HG03457 (cell line): Measurements from ENCODE around the gene SLC35D3.
"Not testable (repeated sequence)": the region's sequence is repeated elsewhere in the genome, so short reads cannot be mapped to it uniquely, and the experiment has no call there.

Experiments
- ATAC-seq: cut with Tn5 transposase; IDR thresholded peaks from one replicate; pipeline ENCODE4 v1.9.1; 2021; ENCODE audit warnings: moderate number of reproducible peaks; ENCODE audit not compliant: unreplicated experiment

The SLC35D3 gene

DNA sequence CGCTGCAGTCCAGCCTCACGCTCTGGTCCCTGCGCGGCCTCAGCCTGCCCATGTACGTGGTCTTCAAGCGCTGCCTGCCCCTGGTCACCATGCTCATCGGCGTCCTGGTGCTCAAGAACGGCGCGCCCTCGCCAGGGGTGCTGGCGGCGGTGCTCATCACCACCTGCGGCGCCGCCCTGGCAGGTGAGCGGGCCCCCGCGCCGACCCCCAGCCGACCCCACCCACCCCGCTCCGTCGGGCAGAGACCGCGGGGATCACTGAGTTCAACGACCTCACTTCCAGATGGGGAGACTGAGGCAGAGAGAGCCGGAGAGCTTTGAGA is 545 bp downstream of the SLC35D3 start:
- no peak for ATAC-seq

DNA sequence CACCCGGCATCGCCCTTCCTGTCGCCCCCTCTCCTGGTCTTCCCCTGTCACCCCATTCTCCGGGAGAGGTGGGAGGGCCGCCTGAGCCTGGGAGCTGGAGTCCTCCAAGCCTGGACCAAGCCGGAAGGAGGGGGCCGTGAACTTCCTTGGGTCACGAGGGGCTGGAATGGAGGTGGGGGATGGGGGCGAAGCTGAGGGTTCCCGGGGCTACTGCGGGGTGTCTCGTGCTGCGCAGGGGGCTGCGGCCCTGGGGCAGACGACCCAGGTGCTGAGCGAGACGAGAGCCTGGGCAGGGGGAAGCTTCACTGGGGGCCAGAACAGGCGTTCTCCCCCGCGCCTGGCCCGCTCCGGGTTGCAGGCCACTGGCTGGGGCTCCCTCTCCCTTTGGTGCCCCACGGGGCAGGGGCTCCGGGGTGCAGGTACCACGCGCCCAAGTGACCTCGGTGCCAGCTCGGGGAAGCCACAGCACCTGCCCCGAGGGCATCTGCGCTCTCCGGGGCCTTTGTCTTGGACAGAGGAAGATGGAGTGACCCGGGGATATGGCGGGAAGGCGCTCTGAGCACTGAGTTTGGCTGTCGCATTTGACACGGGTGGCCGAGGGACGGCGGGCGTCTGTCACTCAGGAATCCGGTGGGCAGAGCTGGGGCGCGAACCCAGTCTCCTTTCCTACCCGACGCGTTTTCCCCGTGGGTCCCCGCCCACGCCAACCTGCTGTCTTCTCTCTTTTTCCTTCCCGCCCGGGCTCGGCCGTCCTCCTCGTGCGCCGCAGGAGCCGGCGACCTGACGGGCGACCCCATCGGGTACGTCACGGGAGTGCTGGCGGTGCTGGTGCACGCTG is 1.2 kb downstream of the SLC35D3 start:
- no peak for ATAC-seq

DNA sequence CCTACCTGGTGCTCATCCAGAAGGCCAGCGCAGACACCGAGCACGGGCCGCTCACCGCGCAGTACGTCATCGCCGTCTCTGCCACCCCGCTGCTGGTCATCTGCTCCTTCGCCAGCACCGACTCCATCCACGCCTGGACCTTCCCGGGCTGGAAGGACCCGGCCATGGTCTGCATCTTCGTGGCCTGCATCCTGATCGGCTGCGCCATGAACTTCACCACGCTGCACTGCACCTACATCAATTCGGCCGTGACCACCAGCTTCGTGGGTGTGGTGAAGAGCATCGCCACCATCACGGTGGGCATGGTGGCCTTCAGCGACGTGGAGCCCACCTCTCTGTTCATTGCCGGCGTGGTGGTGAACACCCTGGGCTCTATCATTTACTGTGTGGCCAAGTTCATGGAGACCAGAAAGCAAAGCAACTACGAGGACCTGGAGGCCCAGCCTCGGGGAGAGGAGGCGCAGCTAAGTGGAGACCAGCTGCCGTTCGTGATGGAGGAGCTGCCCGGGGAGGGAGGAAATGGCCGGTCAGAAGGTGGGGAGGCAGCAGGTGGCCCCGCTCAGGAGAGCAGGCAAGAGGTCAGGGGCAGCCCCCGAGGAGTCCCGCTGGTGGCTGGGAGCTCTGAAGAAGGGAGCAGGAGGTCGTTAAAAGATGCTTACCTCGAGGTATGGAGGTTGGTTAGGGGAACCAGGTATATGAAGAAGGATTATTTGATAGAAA is 2.0 kb downstream of the SLC35D3 start:
- ATAC-seq = no peak

DNA sequence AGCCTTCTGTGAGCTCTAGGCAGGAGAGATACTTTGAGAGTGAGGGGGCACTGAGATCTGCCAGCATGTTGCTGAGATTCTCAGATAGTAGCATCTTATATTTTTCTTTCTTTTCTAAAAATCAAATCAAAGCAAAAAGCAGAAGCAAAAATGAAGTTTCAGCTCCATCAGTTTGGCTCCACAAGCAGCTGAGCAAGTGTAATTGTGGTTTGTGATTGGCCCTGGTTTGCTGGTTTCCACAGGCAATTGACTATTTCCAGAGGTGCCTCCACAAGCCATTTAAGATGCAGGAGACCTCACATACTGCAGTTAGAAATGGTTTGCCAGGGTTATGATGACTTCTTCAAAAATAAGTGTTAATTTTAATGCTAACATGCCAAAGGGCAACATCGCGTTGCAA is 4.3 kb downstream of the SLC35D3 start:
- ATAC-seq = no peak

DNA sequence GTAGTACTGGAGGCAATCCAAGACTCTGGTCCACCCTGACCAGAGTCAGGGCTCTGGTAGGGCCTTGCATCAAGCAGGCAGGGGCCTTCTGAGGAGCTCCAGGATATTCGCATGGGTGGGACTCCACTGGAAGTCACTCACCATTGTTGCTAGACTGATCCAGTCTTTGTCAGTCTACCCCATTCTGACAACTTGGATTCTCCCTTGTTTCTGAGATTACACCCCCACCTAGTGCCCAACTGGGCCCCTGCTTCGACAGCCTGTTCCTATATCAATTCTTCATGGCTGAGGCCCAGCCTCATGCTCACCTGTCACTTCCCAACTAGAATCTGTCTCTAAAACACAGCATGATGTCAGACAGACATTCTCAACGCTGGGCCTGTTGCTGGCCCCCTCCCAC is 5.2 kb downstream of the SLC35D3 start:
- ATAC-seq = no peak

DNA sequence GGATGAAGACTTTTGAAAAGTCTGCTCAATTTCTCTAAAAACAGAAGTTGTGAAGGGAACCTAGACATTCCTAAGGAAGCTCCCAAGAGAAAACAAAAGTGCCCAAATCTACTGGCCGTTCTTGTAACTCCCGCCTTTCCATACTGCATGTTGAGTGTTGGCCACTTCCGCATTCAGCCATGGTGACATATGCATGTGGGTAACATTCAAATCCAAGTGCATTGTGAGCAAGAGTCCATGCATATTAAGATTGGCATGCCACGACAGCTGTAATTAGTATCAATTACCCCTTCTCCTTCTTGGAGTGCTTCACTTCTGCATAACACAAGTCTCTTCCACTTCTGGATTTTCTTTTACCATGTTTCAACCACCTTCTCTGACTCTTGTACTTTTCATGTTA is 8.4 kb downstream of the SLC35D3 start:
- ATAC-seq = no peak

DNA sequence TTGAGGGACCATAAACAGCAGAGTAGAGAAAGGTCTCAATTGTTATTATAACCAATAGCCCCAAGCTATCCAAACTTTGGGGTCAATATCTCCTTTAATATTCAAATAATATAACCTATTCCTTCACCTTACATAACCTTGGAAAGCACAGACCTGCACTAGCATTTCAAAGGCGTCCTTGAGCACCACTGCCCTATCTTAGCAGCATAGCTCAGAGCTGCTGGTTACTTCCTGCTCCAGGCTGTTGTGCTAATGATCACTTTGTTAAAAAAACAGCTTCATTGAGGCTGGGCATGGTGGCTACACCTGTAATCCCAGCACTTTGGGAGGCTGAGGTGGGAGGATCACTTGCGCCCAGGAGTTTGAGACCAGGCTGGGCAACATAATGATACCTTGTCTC is 10.5 kb downstream of the SLC35D3 start:
- no peak for ATAC-seq

DNA sequence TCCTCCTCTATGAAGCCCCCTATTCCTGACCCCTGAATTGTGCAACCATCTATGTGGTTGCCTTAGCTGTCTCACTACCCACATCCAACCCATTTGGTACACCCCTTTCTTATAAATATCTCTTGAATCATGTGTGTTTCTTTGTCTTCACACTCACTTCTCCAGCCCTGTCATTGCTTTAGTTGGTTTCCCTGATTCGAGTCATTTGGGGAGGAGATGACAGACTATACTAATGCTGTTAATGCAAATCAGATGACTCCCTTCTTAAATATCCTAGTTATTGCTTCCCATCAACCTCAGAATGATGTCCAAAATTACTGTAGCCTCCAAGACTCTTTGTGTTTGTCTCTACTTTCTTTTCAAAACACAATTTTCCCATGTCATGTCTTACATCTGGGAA is 23.0 kb downstream of the SLC35D3 start:
- no peak for ATAC-seq

DNA sequence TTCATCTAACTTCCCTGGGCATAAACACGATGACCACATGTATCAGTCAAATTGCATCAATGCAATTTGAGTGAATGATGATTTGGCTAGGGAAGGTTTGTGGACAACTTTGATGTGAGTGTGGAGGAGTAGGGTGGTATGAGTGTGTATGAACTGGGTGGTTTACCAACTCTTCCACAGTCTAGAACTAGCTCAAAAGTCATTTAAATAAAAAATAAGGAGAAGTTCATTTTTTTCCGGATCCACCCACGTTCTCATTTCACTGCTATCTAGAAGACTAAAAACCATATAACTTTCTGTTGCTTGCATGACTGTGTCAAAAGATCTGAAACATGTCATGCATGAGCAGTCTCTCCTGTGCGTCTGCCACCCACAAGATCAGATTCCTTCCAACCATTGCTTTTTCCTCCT is 23.6 kb downstream of the SLC35D3 start:
- no peak for ATAC-seq

DNA sequence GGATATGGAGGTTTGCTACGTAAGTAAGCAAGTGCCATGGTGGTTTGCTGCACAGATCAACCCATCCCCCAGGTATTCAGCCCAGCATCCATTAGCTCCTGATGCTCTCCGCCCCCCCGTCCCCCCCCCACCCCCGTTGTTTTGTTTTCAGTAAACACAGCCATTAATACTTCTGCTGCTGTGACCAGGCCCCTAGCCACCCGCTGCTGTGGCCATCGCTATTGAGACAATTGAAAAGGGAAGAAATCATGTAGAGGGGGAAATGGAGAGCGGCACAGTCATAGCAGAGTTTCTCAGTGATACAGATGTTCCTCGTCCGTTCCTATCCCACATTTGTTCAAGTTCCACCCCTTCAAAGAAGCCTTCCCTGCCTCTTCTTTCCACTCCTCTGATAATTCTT is 24.9 kb downstream of the SLC35D3 start:
- ATAC-seq = no peak

DNA sequence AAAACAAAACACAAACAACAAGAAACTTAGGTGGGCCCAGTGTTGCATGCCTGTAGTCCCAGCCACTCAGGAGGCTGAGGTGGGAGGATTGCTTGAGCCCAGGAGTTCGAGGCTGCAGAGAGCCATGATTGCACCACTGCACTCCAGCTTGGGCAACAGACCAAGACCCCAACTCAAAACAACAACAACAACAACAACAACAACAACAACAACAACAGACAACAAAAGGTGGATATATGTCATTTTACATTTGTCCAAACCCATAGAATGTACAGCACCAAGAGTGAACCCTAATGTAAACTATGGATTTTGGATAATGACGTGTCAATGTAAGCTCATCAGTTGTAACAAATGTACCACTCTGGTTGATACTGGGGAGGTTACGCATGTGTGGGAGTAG is 27.9 kb downstream of the SLC35D3 start:
- not testable (repeated sequence) for ATAC-seq

DNA sequence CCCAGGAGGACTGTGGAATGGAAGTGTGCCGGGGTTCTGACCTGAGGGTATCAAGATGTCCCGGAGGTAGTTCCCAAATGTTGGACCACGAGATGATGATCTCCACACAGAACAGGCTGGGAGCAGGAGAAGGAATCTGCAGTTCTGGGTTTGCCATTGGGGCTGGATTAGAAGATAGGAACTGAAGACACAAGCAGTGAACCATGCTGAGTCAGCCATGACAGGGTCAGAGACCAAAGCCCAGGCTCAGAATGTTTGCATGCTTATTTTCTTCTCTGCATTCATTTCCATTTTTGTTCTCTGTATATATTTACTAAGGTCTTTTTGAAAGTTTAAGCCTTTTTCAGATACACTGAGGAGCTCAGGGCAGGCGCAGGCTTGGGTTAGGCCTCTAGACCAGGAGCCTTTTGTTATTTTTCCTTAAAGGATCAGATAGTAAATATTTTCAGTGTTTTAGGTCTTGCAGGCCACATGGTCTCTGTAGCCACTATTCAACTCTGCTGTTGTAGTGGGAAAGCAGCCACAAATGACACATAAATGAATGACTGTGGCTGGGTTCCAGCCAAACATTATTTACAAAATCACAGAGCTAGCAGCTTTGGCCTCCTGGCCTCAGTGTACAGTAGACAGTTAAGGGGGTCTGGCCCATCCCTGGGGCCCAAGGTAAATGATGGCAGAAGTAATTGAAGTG is 28.5 kb downstream of the SLC35D3 start:
- no peak for ATAC-seq

DNA sequence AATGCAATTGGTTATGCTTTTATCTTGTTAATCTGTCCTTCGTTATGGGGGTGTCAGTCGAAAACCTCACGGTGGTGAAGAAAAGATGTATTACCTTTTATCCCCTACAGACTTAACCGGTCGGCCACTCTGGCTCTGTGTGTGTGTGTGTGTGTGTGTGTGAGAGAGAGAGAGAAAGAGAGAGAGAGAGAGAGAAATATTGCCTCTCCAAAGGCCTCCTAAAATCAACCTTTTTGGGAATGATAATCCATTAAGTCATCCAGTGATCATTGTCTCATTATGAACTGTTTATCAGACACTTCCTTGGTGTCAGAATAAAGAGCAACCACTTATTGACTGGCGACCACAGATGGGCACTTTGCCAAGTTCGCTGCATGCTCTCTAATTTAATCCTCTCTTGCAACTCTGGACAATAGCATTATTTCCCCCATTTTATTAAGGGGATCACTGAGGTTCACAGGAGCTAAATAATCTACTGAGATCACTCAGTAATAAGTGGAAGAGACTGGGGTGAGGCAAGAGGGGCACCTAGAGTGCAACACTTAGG is 30.7 kb downstream of the SLC35D3 start:
- ATAC-seq = no peak

DNA sequence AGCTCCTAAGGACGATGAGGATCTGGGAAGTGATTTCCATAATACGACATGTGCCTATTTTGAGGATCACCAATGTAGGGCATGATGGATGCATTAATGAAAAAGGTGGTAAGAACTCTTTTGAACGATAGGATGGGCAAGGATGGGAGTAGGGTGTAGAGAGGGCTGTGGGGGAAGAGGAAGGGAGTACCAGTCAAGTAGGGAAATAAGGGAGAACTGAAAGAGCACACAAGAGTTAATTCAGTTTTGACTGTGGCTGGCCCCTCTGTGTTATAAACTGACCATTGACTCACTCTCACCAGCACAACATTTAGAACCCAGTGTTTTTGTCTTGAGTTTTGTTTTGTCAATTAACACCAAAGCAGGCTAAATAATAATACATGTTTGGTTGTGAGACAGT is 33.0 kb downstream of the SLC35D3 start:
- no peak for ATAC-seq

DNA sequence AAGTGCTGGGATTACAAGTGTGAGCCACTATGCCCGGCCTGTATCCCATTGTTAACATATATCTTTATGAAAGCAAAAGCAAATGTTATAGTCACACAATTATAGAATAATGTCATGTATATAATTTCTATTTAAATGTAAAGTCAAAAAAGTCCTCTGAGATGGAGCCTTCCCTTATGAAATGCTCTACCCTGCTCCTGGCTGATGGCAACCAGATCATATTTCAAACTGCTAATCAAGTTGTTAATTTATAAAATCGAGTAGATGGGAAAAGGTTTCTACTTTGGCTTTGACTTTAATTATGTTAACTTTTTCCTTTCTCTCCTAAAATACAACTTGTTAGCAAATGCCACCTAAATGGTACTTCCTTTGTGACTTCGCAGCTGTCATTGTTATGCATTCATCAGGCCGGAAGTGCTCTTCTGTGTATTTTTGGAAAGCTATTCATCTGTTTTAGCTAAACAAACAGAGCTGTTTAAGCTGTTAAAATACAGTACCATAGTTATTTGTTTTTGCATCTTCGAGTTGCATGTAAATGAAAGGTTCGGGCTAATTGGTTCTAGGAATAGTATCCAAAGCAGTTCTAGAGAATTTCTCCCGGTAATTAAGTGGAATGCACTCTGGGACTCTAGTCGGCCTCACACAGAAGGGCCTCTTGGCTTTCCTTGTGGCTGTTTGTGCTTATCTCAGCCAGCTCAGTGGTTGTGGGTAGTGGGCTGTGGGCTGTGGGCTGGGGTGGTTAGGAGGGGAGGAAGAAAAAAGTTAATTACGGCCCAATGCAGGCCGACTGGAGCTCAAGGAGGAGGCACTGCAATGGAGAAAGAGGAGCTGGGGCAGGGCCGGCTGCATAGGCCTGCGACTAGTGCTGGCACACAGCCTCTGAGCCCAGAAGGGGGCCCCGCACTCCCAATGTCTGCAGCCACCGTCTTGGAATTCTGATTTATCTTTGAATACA is 34.8 kb downstream of the SLC35D3 start:
- no peak for ATAC-seq

DNA sequence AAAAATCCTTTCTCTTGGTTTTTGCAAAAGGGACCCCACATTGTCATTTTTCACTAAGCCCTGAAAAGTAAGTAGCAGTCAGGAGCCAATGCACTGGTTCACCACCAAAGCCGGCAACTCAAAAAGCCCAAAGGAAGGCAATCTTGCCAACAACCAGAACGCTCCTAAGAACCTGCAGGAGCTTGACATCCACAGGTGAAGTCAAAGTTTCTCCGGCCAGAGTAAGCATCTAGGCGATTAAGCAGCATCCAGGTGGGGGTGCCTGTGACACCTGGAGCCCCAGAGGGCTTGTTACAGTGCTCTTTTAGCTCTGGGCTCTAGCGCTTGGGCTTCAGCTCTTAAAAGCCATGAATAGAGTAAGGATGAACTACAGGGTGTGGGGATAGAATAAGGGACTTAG is 36.1 kb downstream of the SLC35D3 start:
- ATAC-seq = no peak

DNA sequence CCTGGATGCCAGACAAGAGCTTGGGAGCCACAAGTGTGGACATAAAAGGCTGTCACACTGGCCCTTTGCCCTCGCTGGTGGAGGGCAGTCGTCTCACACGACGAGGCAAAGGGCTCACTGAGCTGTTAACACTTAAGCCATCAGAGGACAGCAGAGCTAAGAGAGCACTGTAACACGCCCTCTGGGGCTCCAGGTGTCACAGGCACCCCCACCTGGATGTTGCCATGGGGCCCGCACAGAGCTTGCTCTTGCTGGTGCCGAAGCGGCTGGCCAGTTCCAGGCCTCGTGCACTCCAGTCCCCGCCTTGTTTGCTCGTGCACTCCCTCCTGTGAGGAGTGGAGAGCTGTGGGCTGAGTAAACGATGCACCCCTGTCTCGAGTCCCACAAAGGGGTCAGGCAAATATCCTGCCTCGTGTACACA is 37.4 kb downstream of the SLC35D3 start:
- no peak for ATAC-seq

DNA sequence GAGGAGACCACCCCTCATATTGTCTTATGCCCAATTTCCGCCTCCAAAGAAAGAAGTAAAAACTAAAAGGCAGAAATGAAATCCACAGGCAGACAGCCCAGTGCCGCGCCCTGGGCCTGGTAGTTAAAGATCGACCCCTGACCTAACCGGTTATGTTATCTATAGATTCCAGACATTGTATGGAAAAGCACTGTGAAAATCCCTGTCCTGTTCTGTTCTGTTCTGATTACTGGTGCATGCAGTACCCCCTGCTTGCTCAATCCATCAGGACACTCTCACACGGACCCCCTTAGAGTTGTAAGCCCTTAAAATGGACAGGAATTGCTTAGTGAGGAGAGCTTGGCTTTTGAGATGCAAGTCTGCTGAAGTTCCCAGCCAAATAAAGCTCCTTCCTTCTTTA is 37.8 kb downstream of the SLC35D3 start:
- not testable (repeated sequence) for ATAC-seq

DNA sequence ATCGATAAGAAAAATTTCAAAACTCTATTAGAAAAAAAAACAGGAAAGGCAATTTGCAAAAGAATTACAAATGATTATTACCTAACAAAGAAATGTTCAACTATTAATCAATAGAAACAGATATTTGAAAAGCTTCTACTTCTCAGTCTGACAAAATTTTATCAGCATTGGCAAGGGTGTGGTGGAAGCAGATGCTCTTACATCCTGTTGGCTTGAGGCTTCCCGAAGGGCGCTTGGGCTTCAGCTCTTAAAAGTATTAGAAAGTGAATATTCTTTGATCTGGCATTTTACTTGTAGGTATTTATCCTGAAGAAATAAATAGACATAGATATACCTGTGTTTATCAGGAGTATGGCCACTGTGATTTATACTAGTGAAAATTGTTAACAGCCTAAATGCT is 38.7 kb downstream of the SLC35D3 start:
- ATAC-seq = no peak

DNA sequence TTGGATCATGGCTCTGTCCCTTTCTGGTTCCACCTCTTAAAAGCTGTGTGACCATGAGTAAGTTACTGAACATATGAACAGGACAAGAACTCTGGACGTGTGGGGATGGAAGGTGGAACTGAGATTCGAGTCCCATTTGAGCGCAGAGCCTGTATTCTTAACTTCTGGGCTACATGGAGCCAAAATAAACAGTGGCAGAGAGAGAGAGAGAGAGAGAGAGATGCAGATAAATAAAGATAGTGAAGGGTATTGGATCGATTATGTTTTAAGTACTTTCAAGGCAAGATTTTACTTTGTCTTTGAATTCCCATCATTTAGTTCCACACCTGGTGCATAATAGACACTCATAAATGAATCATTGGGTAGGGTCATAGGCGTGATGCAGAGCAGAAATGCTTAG is 39.7 kb downstream of the SLC35D3 start:
- ATAC-seq = no peak

DNA sequence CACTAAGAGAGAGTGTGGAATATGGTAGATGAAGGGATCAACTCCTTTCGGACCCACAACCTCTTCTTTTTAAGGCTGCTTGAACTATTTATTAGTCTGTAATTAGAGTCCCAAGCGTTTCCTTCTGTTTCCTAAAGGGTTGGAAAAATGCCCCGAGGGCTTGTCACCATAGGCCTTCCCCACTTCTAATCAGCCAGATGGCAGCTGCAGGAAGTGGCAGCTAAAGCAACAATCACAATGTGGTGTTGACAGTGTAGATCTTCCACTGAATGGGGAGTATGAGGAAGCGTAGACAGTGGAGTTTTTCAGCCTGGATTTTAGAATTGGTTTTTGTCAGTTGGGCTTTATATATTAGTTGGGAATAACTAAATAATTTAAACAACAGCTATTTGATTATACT is 40.6 kb downstream of the SLC35D3 start:
- ATAC-seq = no peak
